K562 (cell line): ENCODE results near the gene GAL3ST3. TPM values are rescaled to one million over a fixed set of nuclear protein-coding genes. Genes with fewer than 3 reads are reported as not detected.

ENCODE experiments used
- ATAC-seq: fragments of 200-7000 bp; cut with Tn5 transposase; 3 replicates; pipeline ENCODE4 v1.9.1; 2020; ENCODE audit warnings: moderate library complexity
- BruUV-seq: library from RNA; stranded (reverse); fragments of 400-500 nt; replicated peaks from 2 replicates; lab custom pipeline; 2021; lab: Mats Ljungman, UMichigan
- CTCF ChIA-PET: fragments of 300-600 bp; formaldehyde crosslinking; extraction: SDS; loops from one replicate; lab custom pipeline; 2021; ENCODE audit warnings: low intra/inter-chr PET ratio; lab: Yijun Ruan, JAX
- POLR2A ChIA-PET: fragments of 300-600, 350-650 bp; sonication (Branson Sonifier 250); formaldehyde crosslinking; extraction: SDS; loops from one replicate; lab custom pipeline; 2021; ENCODE audit warnings: antibody characterized with exemption, inconsistent platforms; lab: Yijun Ruan, JAX
- DNase-seq, 4 experiments: peaks; one replicate each; pipeline versions ENCODE4 v3.0.0 to v3.0.0-alpha.2; 2011 to 2018; ENCODE audit warnings: low spot score in 3 of 4, mixed read lengths in 3 of 4; ENCODE audit errors: extremely low read depth in 1 of 4
- FAIRE-seq: peaks from 2 replicates; lab custom pipeline; 2011; peaks lifted over from hg19 to GRCh38; lab: Jason Lieb, UNC
- H2AFZ ChIP-seq: 2 replicates; pipeline ENCODE4 v1.6.0; 2011; ENCODE audit warnings: low read depth, low read length, control low read depth, inconsistent platforms
- H3K27ac ChIP-seq: fragments of 200-600 bp; 3 replicates; pipeline ENCODE4 v1.8.0; 2011; ENCODE audit warnings: low read depth, mild to moderate bottlenecking, control low read depth, inconsistent platforms, low read length, moderate library complexity, mixed read lengths; ENCODE audit errors: extremely low read depth
- H3K27me3 ChIP-seq, 2 experiments: fragments of 300-600 bp in 1 of 2; 2 replicates in 1 of 2; 3 replicates in 1 of 2; pipeline versions ENCODE4 v1.6.0 to v1.8.0; 2011; ENCODE audit warnings: inconsistent platforms in 2 of 2, low read length in 2 of 2, mild to moderate bottlenecking in 1 of 2, mixed read lengths in 1 of 2, moderate library complexity in 1 of 2; ENCODE audit not compliant: control insufficient read depth in 2 of 2, insufficient read depth in 2 of 2
- H3K36me3 ChIP-seq: fragments of 300-600 bp; 3 replicates; pipeline ENCODE4 v1.8.0; 2011; ENCODE audit warnings: mild to moderate bottlenecking, low read length, inconsistent platforms; ENCODE audit not compliant: control insufficient read depth, insufficient read depth
- H3K4me1 ChIP-seq, 2 experiments: fragments of 200-600 bp in 1 of 2; replicated peaks in 1 of 2; 2 replicates in 1 of 2; 3 replicates in 1 of 2; pipeline versions ENCODE4 v1.5.1 to v1.8.0; 2011; ENCODE audit warnings: inconsistent platforms in 2 of 2, low read length in 2 of 2, mild to moderate bottlenecking in 1 of 2, mixed read lengths in 1 of 2, moderate library complexity in 1 of 2; ENCODE audit not compliant: control insufficient read depth in 2 of 2, insufficient read depth in 2 of 2
- H3K4me2 ChIP-seq: 2 replicates; pipeline ENCODE4 v1.6.1; 2011; ENCODE audit warnings: low read length, control low read depth, inconsistent platforms, mixed read lengths; ENCODE audit not compliant: insufficient read depth
- H3K4me3 ChIP-seq: fragments of 200-600 bp; sonication (generic), shearing (Covaris generic); 2 replicates; pipeline ENCODE4 v1.5.1; 2016; ENCODE audit warnings: control low read depth, inconsistent platforms
- H3K79me2 ChIP-seq: fragments of 200-600 bp; 3 replicates; pipeline ENCODE4 v1.8.0; 2011; ENCODE audit warnings: low read length, inconsistent platforms; ENCODE audit not compliant: control insufficient read depth, insufficient read depth
- H3K9ac ChIP-seq, 2 experiments: 2 replicates each; pipeline versions ENCODE4 v1.6.0 to v1.6.1; 2011; ENCODE audit warnings: low read depth in 2 of 2, low read length in 2 of 2, control low read depth in 1 of 2, inconsistent platforms in 1 of 2, mild to moderate bottlenecking in 1 of 2, mixed read lengths in 1 of 2; ENCODE audit not compliant: insufficient read depth in 1 of 2
- H3K9me1 ChIP-seq: one replicate; pipeline ENCODE4 v1.6.0; 2011; ENCODE audit warnings: inconsistent platforms, mild to moderate bottlenecking, low read length, moderate library complexity; ENCODE audit not compliant: control insufficient read depth, insufficient read depth
- H3K9me3 ChIP-seq: replicated peaks from 2 replicates; pipeline ENCODE4 v1.5.1; 2011; ENCODE audit warnings: low read depth, low read length, inconsistent platforms; ENCODE audit not compliant: control insufficient read depth, insufficient read depth
- H4K20me1 ChIP-seq: replicated peaks from 2 replicates; pipeline ENCODE4 v1.6.1; 2011; ENCODE audit warnings: low read length, inconsistent platforms, mixed read lengths; ENCODE audit not compliant: control insufficient read depth, insufficient read depth
- ATF6 ChIP-seq: sonication (generic); formaldehyde crosslinking; IDR thresholded peaks from 2 replicates; pipeline ENCODE4 v1.4.0; 2020; ENCODE audit warnings: mild to moderate bottlenecking, missing genetic modification reagents
- IRF1 ChIP-seq: sonication (generic); formaldehyde crosslinking; IDR thresholded peaks from 2 replicates; pipeline ENCODE4 v1.8.0; 2022; ENCODE audit warnings: missing genetic modification reagents, mild to moderate bottlenecking, borderline replicate concordance
- MBD1 ChIP-seq: fragments of 250-450 bp; sonication (Bioruptor Pico); IDR thresholded peaks from 2 replicates; pipeline ENCODE4 v1.8.0; 2022; ENCODE audit warnings: inconsistent platforms
- MXD1 ChIP-seq: fragments of 250-450 bp; sonication (Bioruptor Pico); IDR thresholded peaks from 2 replicates; pipeline ENCODE4 v1.8.0; 2021; ENCODE audit warnings: borderline replicate concordance, mild to moderate bottlenecking, moderate library complexity; ENCODE audit not compliant: poor library complexity, severe bottlenecking
- NR2C1 ChIP-seq, 2 experiments: fragments of 450-650 bp; IDR thresholded peaks; 2 replicates each; pipeline ENCODE4 v1.6.1; 2017; ENCODE audit warnings: mild to moderate bottlenecking in 2 of 2, antibody characterized with exemption in 1 of 2, inconsistent platforms in 1 of 2, missing compliant biosample characterization in 1 of 2, missing genetic modification characterization in 1 of 2
- NR3C1 ChIP-seq: sonication (generic); formaldehyde crosslinking; IDR thresholded peaks from 2 replicates; pipeline ENCODE4 v1.8.1; 2022; ENCODE audit warnings: missing genetic modification reagents
- POLR2A ChIP-seq: fragments of 450-650 bp; conservative IDR thresholded peaks from 2 replicates; pipeline ENCODE4 v1.6.1; 2016
- RAD51 ChIP-seq: fragments of 450-650 bp; IDR thresholded peaks from 2 replicates; pipeline ENCODE4 v1.7.1; 2016; ENCODE audit warnings: low read depth, mild to moderate bottlenecking, borderline replicate concordance
- RBFOX2 ChIP-seq: fragments of 200-400 bp; formaldehyde crosslinking; IDR thresholded peaks from 2 replicates; pipeline ENCODE4 v1.6.1; 2017; ENCODE audit warnings: low read depth, mild to moderate bottlenecking, low read length, moderate library complexity
- SAFB ChIP-seq: fragments of 200-400 bp; formaldehyde crosslinking; IDR thresholded peaks from 2 replicates; pipeline ENCODE4 v1.6.1; 2017; ENCODE audit warnings: low read depth, low read length, borderline replicate concordance
- SMAD2 ChIP-seq: fragments of 150-350 bp; IDR thresholded peaks from 2 replicates; pipeline ENCODE4 v1.6.1; 2014; ENCODE audit warnings: low read depth, mild to moderate bottlenecking, low read length
- ZMIZ1 ChIP-seq, 2 experiments: fragments of 150-350 bp in 1 of 2; IDR thresholded peaks; 2 replicates each; pipeline ENCODE4 v1.6.1; 2012 to 2016; ENCODE audit warnings: low read depth in 2 of 2, low read length in 2 of 2, mild to moderate bottlenecking in 1 of 2, moderate library complexity in 1 of 2
- ZNF76 ChIP-seq: fragments of 250-450 bp; sonication (Bioruptor Pico); IDR thresholded peaks from 2 replicates; pipeline ENCODE4 v1.4.0; 2020; ENCODE audit warnings: mild to moderate bottlenecking, moderate library complexity, borderline replicate concordance
- WGBS: fragments of 100-300 bp; shearing (Covaris generic); methylation state at CpG from one replicate; pipeline ENCODE4 v1.1.6; 2016; ENCODE audit warnings: low coverage, mixed read lengths; ENCODE audit not compliant: insufficient coverage; ENCODE audit errors: missing lambda C conversion rate; 5-methylcytosine and 5-hydroxymethylcytosine counted together
- in situ Hi-C: fragments of 300-500 bp; cut with MboI; formaldehyde crosslinking; loops from 4 replicates; pipeline ENCODE4 v1.15.0; 2018; ENCODE audit warnings: inconsistent platforms, mixed read lengths
- intact Hi-C: fragments of 100-400 bp; cut with micrococcal nuclease; formaldehyde crosslinking; loops from 2 replicates; pipeline ENCODE4 v1.14.2; 2022
- polyA plus RNA-seq, 8 experiments: library from polyadenylated mRNA; depleted of rRNA in 4 of 8; stranded (reverse) in 5 of 8; unstranded in 3 of 8; fragments of >200 nt; fragmentation: Nextera tagmentation in 2 of 8; fragmentation: Illumina TruSeq in 1 of 8; extraction: Ambion mirVana in 2 of 8; extraction: Trizol in 1 of 8; gene quantifications; 2 replicates each; pipeline versions ENCODE4 v1.2.1 to v1.2.3, GENCODE V29; 2011 to 2014; ENCODE audit warnings: inconsistent platforms in 1 of 8, missing spikeins in 1 of 8
- total RNA-seq, 7 experiments: library from RNA; depleted of rRNA in 6 of 7; stranded (reverse); fragments of >200 nt in 6 of 7; fragmentation: Illumina TruSeq in 2 of 7; extraction: Trizol in 2 of 7; gene quantifications; 2 replicates each; pipeline versions ENCODE4 v1.2.1 to v1.2.3, GENCODE V29; 2011 to 2021; ENCODE audit warnings: low replicate concordance in 1 of 7

The GAL3ST3 gene
- total and polyA plus RNA-seq, 9 of the 15 experiments (the other 6 are each of a cell fraction or from before 2014, with no cell fraction given): not detected

GRCh38 chr11:66055021-66055420, 6.1 kb upstream of the GAL3ST3 start:
- 96% methylated on average over 7 of the region's 7 CpGs for WGBS
- Histone ChIP-seq H4K20me1 (no peaks in the 10 kb centered on the region; the same call in 1 of the 2 replicates), H3K27ac (no peak overlapping the region), H3K4me3 (no peak overlapping the region), H2AFZ (no peak overlapping the region), H3K4me1 (peaks cover 16 to 33% of the 10 kb centered on the region in 2 experiments), H3K9me1 (no peaks in the 10 kb centered on the region), H3K9ac (peak overlapping the region in 1 of 2 experiments; percentile 38; a peak in 1 of 4 replicates), H3K27me3 (no peaks in the 10 kb centered on the region), H3K36me3 (peaks cover 71% of the 10 kb centered on the region), H3K9me3 (no peaks in the 10 kb centered on the region), H3K79me2 (peaks cover 31% of the 10 kb centered on the region), H3K4me2 (no peak overlapping the region)
- ATAC-seq (no peak), FAIRE-seq (no peak), DNase-seq (no peak)
- intact Hi-C loops (no loop called here), in situ Hi-C loops (no loop called here)
- no TSS peak for BruUV-seq
- CTCF ChIA-PET: no interaction called here
- POLR2A ChIA-PET: interaction anchor here (1.1 to 4.8 kb wide), 4 partner anchors 8 to 18 kb away, joined by 3 to 32 read pairs (median 6); no protein-coding TSS in a partner anchor
- 0 out of 2 replicates have a peak, but pooled peaks have one; percentile 18 for TF ChIP-seq RBFOX2
- no peak for TF ChIP-seq ZNF76 (CRISPR knock-in tag)
- no peak for TF ChIP-seq MXD1 (CRISPR knock-in tag)
- no peak for TF ChIP-seq MBD1 (CRISPR knock-in tag)
- TF ChIP-seq NR2C1 (IDR thresholded peaks at IDR 0.05): no peak
- no peak for TF ChIP-seq NR2C1 (tag; IDR thresholded peaks at IDR 0.05)
- TF ChIP-seq RAD51: no peak
- no peak for TF ChIP-seq ATF6 (CRISPR knock-in tag)
- no peak for TF ChIP-seq ZMIZ1 (IDR thresholded peaks at IDR 0.05; ENCODE audit: low read depth in 2 of 2, low read length in 2 of 2)
- no peak for TF ChIP-seq NR3C1 (CRISPR knock-in tag)
- TF ChIP-seq SMAD2: no peak
- TF ChIP-seq POLR2A: 0 out of 2 replicates have a peak, but pooled peaks have one; percentile 18
- TF ChIP-seq SAFB: no peak
- no peak for TF ChIP-seq IRF1 (CRISPR knock-in tag)
